Measurements from ENCODE around the gene ERVV-1.
"Not testable (repeated sequence)": the region's sequence is repeated elsewhere in the genome, so short reads cannot be mapped to it uniquely, and the experiment has no call there.

The ERVV-1 gene

DNA sequence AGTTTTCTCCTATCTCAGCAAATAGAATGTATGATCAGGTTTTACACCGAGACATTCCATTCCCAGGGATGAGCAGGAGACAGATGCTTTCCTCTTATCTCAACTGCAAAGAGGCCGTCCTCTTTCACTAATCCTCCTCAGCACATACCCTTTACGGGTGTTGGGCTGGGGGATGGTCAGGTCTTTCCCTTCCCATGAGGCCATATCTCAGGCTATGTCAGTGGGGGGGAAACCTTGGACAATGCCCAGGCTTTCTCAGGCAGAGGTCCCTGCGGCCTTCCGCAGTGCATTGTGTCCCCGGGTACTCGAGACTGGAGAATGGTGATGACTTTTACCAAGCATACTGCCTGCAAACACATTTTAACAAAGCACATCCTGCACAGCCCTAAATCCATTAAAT lies 14.6 kb downstream of the ERVV-1 start:
- DNase-seq, result not testable (repeated sequence)

DNA sequence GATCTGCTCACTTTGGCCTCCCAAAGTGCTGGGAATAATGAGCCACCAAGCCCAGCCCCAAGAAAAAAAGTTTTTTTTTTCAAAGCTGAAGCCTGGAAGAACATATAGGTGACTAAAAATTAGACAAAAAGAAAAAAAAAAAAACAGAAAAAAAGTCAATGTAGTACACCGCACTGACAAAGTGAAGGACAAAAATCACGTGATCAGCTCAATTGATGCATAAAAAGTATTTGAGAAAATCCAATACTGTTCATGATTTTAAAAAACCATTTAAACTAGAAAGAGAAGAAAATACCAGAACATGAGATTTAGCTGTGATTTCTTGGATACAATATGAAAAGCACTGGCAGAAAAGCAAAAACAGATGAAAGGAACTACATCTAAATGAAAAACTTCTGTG lies 20.3 kb downstream of the ERVV-1 start:
- no peak for DNase-seq

DNA sequence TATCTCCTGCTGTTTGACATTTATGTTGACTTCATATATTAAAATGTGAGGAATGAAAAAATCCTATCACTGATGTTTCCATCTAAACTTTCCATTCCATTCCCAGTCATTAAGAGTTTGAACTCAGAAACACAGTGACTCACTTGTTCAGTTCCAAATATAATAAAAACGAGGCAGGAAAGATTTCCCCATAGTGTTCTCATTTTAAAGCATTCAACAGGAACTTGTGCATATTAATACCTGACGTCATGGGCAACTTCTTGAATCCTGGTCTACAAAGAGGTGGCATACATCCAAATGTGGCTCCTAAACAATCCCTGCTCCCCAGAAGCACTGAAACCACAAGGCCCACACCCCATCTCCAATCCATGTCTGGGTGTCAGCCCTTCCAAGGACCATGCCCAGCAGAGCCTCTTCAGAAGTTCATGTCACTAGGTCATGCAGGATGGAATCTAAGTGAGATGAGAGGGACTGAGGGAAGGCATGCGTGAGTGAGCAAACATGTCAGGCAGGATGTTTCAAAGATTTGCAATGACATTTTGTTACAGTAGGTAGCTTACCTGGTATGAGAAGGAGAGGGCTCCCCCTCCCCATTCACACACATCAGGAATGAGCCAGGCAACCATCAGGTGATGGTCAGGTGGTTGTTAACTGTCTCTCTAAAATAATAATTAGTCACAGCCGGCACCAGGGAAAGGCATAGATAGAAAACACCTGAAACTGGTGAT lies 21.4 kb downstream of the ERVV-1 start:
- no peak for DNase-seq

DNA sequence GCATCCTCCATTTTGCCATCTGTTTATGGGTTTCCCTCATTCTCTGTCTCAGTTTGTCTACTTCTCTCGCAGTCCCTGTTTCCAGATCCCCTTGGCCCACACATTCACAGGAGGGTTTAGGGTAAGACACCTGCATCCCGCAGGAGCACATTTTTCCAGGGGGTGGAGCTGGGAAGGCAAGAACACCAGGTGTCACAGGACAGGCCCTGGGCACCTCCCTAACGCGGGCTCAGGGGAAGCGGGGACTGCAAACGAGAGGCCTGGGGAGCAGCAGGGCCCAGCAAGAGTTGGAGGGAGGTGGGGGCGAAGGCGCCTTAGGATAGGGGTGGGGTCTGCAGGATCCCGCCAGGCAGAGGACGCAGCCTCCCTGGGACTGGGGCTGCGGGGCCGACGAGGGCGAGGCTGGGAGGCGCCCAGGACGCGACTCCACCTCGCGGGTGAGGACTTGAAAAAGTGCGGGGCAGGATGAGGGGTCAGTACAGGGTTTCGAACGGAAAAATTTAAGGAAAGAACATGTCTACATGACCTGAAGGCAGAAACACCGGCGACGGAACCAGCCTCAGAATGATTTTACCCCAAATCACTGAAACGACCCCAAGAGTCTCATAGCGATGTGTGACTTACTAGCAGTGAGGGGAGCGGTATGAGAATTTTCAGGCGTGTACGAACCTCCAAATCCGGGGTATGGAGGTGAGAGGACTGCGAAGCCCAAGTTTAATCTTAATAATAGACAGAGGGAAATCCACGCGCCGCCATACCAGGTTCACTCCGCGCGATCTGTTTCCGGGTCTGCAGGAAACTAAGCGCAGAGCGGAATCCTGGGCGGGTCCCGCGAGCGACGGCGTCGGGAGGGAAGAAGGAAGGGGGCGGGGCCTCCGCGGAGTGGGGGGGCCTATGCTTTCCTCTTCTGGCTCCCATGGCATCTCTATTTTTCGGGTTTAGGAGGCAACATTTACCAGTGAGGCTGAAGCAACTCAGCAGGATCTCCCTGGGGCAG lies 23.7 kb downstream of the ERVV-1 start:
- DNase-seq, result no peak

DNA sequence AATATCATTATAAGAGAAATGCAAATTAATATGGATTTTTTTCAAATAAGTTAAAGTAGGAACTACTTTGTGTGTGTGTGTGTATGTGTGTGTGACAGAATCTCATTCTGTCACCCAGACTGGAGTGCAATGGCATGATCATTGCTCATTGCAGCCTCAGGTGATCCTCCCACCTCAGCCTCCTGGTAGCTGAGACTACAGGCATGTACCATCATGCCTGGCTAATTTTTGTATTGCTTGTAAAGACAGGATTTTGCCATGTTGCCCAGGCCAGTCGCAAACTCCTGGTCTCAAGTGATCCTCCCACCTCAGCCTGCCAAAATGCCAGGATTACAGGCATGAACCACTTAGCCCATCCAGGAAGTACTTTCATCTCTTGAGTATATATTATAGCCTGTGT lies 27.6 kb downstream of the ERVV-1 start:
- no peak for DNase-seq

DNA sequence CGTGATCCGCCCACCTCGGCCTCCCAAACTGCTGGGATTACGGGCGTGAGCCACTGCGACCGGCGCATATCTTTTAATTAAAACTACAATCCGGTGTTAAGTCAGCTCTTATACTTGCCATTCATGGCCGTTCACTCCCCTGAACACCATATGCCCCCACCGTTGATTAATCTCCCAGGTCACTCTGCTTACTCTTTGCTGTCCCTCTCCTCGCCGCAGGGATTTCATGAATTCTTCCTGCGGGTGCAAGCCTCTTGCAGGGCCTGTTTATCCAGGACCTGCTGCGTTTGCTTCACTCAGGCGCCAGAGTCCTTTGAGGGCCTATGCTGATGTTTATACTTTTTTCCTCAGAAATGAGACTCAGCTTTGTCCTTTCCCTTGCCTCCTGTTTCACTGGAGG lies 31.8 kb downstream of the ERVV-1 start:
- DNase-seq, result no peak

DNA sequence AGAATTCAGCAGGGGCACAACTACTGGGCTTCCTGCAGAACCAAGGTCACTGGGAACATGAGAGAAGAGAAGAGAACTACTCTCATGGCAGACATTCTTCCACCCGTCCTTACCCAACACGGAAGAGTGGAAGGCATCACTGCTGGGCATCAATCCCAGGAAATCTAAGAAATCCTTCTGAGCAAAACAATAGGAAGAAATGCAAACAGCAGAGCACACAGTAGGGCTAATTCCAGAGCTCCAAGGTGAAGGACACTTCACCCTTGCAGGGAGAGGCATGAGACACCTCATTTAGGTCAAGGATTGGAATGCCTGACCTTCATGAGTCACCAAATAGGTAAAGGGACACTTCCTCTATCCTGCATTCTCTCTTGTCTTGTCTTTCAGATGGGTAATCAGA lies 33.7 kb downstream of the ERVV-1 start:
- no peak for DNase-seq

DNA sequence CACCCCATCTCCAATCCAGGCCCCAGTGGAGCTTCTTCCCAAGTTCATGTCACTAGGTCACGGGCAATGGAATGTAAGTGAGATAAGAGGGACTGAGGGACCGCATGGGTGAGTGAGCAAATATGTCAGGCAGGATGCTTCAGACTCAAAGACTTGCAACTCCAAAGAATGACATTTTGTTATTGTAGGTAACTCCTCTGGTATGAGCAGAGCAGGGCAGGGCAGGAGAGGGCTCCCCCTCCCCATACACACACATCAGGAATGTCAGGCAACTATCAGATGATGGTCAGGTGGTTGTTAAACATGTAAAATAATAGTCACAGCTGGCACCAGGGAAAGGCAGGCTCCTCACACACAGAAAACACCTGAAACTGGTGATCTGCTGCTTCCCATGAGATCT lies 41.4 kb downstream of the ERVV-1 start:
- DNase-seq, result no peak

DNA sequence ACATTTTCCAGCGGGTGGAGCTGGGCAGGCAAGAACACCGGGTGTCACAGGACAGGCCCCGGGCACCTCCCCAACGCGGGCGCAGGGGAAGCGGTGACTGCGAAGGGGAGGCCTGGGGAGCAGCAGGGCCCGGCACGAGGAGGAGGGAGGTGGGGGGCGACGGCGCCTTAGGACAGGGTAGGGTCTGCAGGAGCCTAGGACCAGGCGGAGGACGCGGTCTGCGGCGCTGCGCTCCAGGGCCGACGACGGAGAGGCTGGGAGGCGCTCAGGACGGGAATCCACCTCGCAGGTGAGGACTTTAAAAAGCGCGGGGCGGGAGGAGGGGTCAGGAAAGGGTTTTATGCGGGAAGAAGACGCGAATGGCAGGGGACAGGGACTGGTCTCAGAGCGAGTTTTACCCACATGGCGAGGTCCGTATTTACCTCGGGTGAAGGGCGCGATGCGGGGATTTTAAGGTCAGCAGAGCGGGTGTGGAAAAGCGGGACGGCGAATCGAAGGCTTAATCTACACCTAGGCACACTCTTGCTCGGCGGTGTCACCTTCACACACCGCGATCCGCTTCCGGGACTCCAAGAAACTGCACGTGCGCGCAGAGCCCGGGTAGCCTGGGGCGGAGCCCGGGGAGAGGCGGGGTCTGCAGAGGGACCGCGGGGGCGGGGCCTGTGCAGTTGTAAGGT lies 44.3 kb downstream of the ERVV-1 start:
- DNase-seq, result no peak

All from GDM1 (cell line).